CD14-positive monocyte (primary cell): ENCODE data around the gene PHLDA2. TPM values are rescaled to one million over a fixed set of nuclear protein-coding genes. Genes with fewer than 3 reads are reported as not detected.
A peak's percentile ranks its signal among the peaks of the same experiment; 100 is the strongest.

Experiments
- DNase-seq, 3 donors: peaks; one replicate each; pipeline ENCODE4 v3.0.0-alpha.2; 2011 to 2022
- H2AFZ ChIP-seq: 2 replicates; pipeline ENCODE4 v1.6.0; 2012; ENCODE audit warnings: mild to moderate bottlenecking, low read depth, low read length, inconsistent platforms; ENCODE audit not compliant: insufficient read depth, poor library complexity, severe bottlenecking
- H3K27ac ChIP-seq, 2 donors: 1 replicate in 1 of 2; 2 replicates in 1 of 2; pipeline ENCODE4 v1.5.1; 2012 to 2013; ENCODE audit warnings: low read length in 2 of 2, control low read depth in 1 of 2, inconsistent platforms in 1 of 2, low read depth in 1 of 2, mild to moderate bottlenecking in 1 of 2
- H3K27me3 ChIP-seq, 2 donors: one replicate each; pipeline versions ENCODE4 v1.6.0 to v1.6.1; 2011 to 2013; ENCODE audit warnings: low read length in 2 of 2; ENCODE audit not compliant: control insufficient read depth in 2 of 2, insufficient read depth in 2 of 2
- H3K36me3 ChIP-seq, 2 donors: replicated peaks in 1 of 2; 1 replicate in 1 of 2; 2 replicates in 1 of 2; pipeline versions ENCODE4 v1.5.1 to v1.6.1; 2012 to 2013; ENCODE audit warnings: low read length in 2 of 2, control low read depth in 1 of 2, inconsistent platforms in 1 of 2, mild to moderate bottlenecking in 1 of 2; ENCODE audit not compliant: insufficient read depth in 2 of 2, control insufficient read depth in 1 of 2
- H3K4me1 ChIP-seq, 2 donors: 1 replicate in 1 of 2; 2 replicates in 1 of 2; pipeline versions ENCODE4 v1.5.1 to v1.6.1; 2012 to 2013; ENCODE audit warnings: low read length in 2 of 2, control low read depth in 1 of 2, inconsistent platforms in 1 of 2, mild to moderate bottlenecking in 1 of 2, moderate library complexity in 1 of 2; ENCODE audit not compliant: insufficient read depth in 2 of 2, control insufficient read depth in 1 of 2
- H3K4me2 ChIP-seq: replicated peaks from 2 replicates; pipeline ENCODE3; 2012; ENCODE audit warnings: low read length, moderate library complexity, mild to moderate bottlenecking; ENCODE audit not compliant: poor library complexity, severe bottlenecking; ENCODE audit errors: extremely low read depth
- H3K4me3 ChIP-seq, 3 experiments: fragments of 200-600 bp in 1 of 3; sonication (generic) in 1 of 3; replicated peaks in 1 of 3; 1 replicate in 2 of 3; 2 replicates in 1 of 3; pipeline ENCODE4 v1.5.1; 2011 to 2013; ENCODE audit warnings: low read length in 3 of 3, mild to moderate bottlenecking in 3 of 3, control low read depth in 2 of 3, low read depth in 2 of 3, inconsistent platforms in 1 of 3, moderate library complexity in 1 of 3
- H3K79me2 ChIP-seq: 2 replicates; pipeline ENCODE4 v1.6.0; 2012; ENCODE audit warnings: mild to moderate bottlenecking, control low read depth, inconsistent platforms, low read length, moderate library complexity; ENCODE audit not compliant: insufficient read depth
- H3K9ac ChIP-seq: 2 replicates; pipeline ENCODE4 v1.6.0; 2017; ENCODE audit warnings: low read length, mild to moderate bottlenecking; ENCODE audit not compliant: insufficient read depth, poor library complexity, severe bottlenecking
- H3K9me3 ChIP-seq, 2 donors: replicated peaks in 1 of 2; 1 replicate in 1 of 2; 2 replicates in 1 of 2; pipeline versions ENCODE4 v1.5.1 to v1.6.1; 2012 to 2013; ENCODE audit warnings: low read length in 2 of 2, control low read depth in 1 of 2; ENCODE audit not compliant: control insufficient read depth in 1 of 2, insufficient read depth in 1 of 2
- H4K20me1 ChIP-seq: 2 replicates; pipeline ENCODE4 v1.6.0; 2012; ENCODE audit warnings: mild to moderate bottlenecking, low read length, control low read depth, moderate library complexity; ENCODE audit not compliant: insufficient read depth
- H3K27ac Mint-ChIP-seq, 7 donors: one replicate each; pipeline ENCODE4 v1.8.0; 2020; ENCODE audit warnings: mild to moderate bottlenecking in 7 of 7, mixed read lengths in 7 of 7, moderate library complexity in 6 of 7, inconsistent platforms in 2 of 7
- H3K27me3 Mint-ChIP-seq, 3 donors: one replicate each; pipeline ENCODE4 v1.8.0; 2021 to 2022; ENCODE audit warnings: low read depth in 3 of 3, mild to moderate bottlenecking in 3 of 3, mixed read lengths in 3 of 3, moderate library complexity in 3 of 3, inconsistent platforms in 1 of 3
- H3K36me3 Mint-ChIP-seq, 2 donors: one replicate each; pipeline ENCODE4 v1.8.0; 2020; ENCODE audit warnings: mixed read lengths in 2 of 2, inconsistent platforms in 1 of 2, mild to moderate bottlenecking in 1 of 2
- H3K4me1 Mint-ChIP-seq: one replicate; pipeline ENCODE4 v1.8.0; 2020; ENCODE audit warnings: mild to moderate bottlenecking, mixed read lengths
- H3K4me3 Mint-ChIP-seq, 2 donors: one replicate each; pipeline ENCODE4 v1.8.0; 2020; ENCODE audit warnings: mild to moderate bottlenecking in 2 of 2, mixed read lengths in 2 of 2, moderate library complexity in 1 of 2
- H3K9me3 Mint-ChIP-seq, 7 donors: one replicate each; pipeline ENCODE4 v1.8.0; 2020 to 2022; ENCODE audit warnings: mixed read lengths in 7 of 7, mild to moderate bottlenecking in 6 of 7, moderate library complexity in 6 of 7, inconsistent platforms in 2 of 7
- WGBS: methylation state at CpG from one replicate; pipeline ENCODE4 v1.1.5; 2013; ENCODE audit warnings: missing lambda C conversion rate; ENCODE audit not compliant: insufficient coverage; 5-methylcytosine and 5-hydroxymethylcytosine counted together
- intact Hi-C, 2 donors: fragments of 100-400 bp; cut with micrococcal nuclease; formaldehyde crosslinking; loops; one replicate each; pipeline versions ENCODE4 v1.15.0 to v1.15.1; 2023
- polyA plus RNA-seq, 3 donors: library from polyadenylated mRNA; depleted of rRNA in 1 of 3; unstranded in 2 of 3; stranded (reverse) in 1 of 3; fragments of 300-500 nt in 2 of 3; fragments of >200 nt in 1 of 3; fragmentation: Illumina TruSeq in 2 of 3; gene quantifications; 1 replicate in 2 of 3; 2 replicates in 1 of 3; pipeline ENCODE4 v1.2.3, GENCODE V29; 2012 to 2021
- TF ChIP-seq, protein P1 (sequence below): fragments of 200-600 bp; IDR thresholded peaks from one replicate; pipeline ENCODE4 v1.8.0; 2022; ENCODE audit warnings: antibody characterized with exemption, mild to moderate bottlenecking

Gene PHLDA2
- polyA plus RNA-seq, 3 donors: 2.6 to 54.5 (median 4.7) TPM

DNA sequence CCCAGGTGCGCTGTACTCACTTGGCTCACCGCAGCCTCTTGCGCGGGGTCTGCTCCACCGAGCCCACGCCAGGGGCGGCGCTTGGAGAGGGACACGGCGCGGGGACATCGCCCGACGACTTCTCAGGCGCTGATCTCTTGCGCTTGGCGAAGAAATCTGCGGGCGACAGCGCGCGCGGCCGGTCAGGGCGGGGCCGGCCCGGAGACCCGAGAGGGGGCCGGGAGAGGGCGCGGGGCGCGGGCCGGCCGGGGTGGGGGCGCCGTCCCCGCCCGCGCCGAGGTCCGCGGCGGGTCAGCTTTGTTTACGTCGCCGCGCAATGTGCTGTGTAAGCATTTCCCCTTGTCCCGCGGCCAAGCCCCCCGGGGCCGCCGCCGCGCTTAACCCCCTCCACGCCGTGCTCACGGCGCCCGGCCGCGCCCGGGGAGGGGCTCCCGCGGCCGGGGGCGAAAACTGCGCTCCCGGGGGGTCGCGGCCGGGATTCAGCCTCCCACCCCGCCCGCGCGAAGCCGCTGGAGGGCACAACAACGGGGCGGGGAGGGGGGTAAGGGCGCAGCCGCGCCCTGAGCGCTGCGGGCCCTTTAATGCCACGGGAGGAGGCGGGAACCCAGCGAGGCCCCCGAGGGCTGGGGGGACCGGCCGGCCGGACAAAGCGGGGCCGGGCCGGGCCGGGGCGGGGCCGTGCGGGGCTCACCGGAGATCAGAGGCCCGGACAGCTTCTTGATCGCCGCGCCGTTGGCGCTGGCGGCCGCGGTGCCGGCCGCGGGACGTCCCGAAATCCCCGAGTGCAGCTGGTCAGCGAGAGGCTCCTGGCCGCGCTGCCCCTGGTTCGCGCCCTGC is 45.0 kb downstream of the PHLDA2 start:
- H3K36me3 ChIP-seq: no peaks in the 10 kb centered on the region
- H3K9me3 ChIP-seq: peaks cover 0 to 1% of the 10 kb centered on the region in 2 donors
- H3K4me3 Mint-ChIP-seq: peak overlapping the region; percentile 71 to 89
- H3K4me2 ChIP-seq: peak overlapping the region; percentile 92
- peak overlapping the region; percentile 59 for H3K9ac ChIP-seq
- H3K27me3 ChIP-seq: peaks cover 11 to 48% of the 10 kb centered on the region in 2 donors
- no peak overlapping the region for H3K27ac Mint-ChIP-seq
- peaks cover 41 to 64% (median 45%) of the 10 kb centered on the region in 3 donors for H3K27me3 Mint-ChIP-seq
- TF ChIP-seq, protein P1, sequence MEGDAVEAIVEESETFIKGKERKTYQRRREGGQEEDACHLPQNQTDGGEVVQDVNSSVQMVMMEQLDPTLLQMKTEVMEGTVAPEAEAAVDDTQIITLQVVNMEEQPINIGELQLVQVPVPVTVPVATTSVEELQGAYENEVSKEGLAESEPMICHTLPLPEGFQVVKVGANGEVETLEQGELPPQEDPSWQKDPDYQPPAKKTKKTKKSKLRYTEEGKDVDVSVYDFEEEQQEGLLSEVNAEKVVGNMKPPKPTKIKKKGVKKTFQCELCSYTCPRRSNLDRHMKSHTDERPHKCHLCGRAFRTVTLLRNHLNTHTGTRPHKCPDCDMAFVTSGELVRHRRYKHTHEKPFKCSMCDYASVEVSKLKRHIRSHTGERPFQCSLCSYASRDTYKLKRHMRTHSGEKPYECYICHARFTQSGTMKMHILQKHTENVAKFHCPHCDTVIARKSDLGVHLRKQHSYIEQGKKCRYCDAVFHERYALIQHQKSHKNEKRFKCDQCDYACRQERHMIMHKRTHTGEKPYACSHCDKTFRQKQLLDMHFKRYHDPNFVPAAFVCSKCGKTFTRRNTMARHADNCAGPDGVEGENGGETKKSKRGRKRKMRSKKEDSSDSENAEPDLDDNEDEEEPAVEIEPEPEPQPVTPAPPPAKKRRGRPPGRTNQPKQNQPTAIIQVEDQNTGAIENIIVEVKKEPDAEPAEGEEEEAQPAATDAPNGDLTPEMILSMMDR: no peak
- H3K27ac ChIP-seq: no peak overlapping the region
- H3K79me2 ChIP-seq: no peaks in the 10 kb centered on the region
- H3K4me1 ChIP-seq: peaks cover 14 to 28% of the 10 kb centered on the region in 2 donors
- peaks cover 16% of the 10 kb centered on the region for H3K4me1 Mint-ChIP-seq
- under 1% methylated on average over 114 of the region's 119 CpGs for WGBS
- peak overlapping the region; percentile 75 for H2AFZ ChIP-seq
- H3K4me3 ChIP-seq: peak overlapping the region; percentile 23 to 77 (median 34)
- H3K9me3 Mint-ChIP-seq: peaks cover 0 to 10% (median 3%) of the 10 kb centered on the region in 7 donors
- no peak for DNase-seq
- peaks cover 4% of the 10 kb centered on the region for H4K20me1 ChIP-seq
- intact Hi-C loops: loop anchor here in 1 of 2 donors (2.0 to 10.0 kb wide), 3 partner anchors 189 to 579 kb away; partner anchors contain the start of genes C11orf21, KCNQ1OT1 and TSPAN32
- peaks cover 0 to 11% of the 10 kb centered on the region in 2 donors for H3K36me3 Mint-ChIP-seq

DNA sequence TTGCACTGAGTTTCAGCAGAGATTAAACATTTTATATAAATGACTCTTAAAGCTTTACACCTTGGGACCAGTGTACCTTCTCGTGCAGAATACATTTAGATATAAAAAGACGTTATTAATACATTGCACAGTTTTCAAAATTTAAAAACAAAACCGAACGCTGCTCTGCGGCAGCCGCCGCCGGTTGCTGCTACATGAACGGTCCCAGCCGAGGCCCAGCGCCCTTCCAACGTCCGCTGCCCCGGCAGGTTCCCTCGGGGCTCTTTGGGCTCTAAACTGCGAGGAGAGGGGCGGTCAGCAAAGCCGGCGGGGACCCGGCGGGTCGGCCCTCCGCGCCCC is 45.6 kb downstream of the PHLDA2 start:
- Mint-ChIP-seq H3K36me3 (peaks cover 0 to 11% of the 10 kb centered on the region in 2 donors), H3K27ac (no peak overlapping the region), H3K9me3 (peaks cover 0 to 14% (median 3%) of the 10 kb centered on the region in 7 donors), H3K4me3 (peak overlapping the region; percentile 71 to 89), H3K27me3 (peaks cover 42 to 65% (median 47%) of the 10 kb centered on the region in 3 donors), H3K4me1 (peaks cover 16% of the 10 kb centered on the region)
- TF ChIP-seq, protein P1: no peak
- no peak for DNase-seq
- Histone ChIP-seq H3K27ac (no peak overlapping the region), H3K9ac (peak overlapping the region; percentile 13), H4K20me1 (peaks cover 4% of the 10 kb centered on the region), H3K79me2 (no peaks in the 10 kb centered on the region), H2AFZ (peak overlapping the region; percentile 75), H3K27me3 (peaks cover 11 to 48% of the 10 kb centered on the region in 2 donors), H3K4me3 (peak overlapping the region; percentile 23 to 77 (median 24)), H3K4me1 (peaks cover 14 to 28% of the 10 kb centered on the region in 2 donors), H3K4me2 (peak overlapping the region; percentile 92), H3K36me3 (no peaks in the 10 kb centered on the region), H3K9me3 (peaks cover 0 to 7% of the 10 kb centered on the region in 2 donors)
- intact Hi-C loops: loop anchor here in 1 of 2 donors (10.0 kb wide), 2 partner anchors 189 to 579 kb away; partner anchors contain the start of genes C11orf21, KCNQ1OT1 and TSPAN32
- WGBS: 7% methylated on average over 23 of the region's 24 CpGs
